NCI-H2196 (cell line): Measurements from ENCODE around the gene APELA.
"Not testable (repeated sequence)": the region's sequence is repeated elsewhere in the genome, so short reads cannot be mapped to it uniquely, and the experiment has no call there.

ENCODE experiments used
- DNase-seq: peaks from one replicate; lab custom pipeline; 2025; ENCODE audit not compliant: unreplicated experiment; lab: John Stamatoyannopoulos, UW

The APELA gene

GRCh38 chr4:164924670-164925238 lies 47.8 kb downstream of the APELA start:
- no peak for DNase-seq

GRCh38 chr4:164926301-164926700 lies 49.3 kb downstream of the APELA start:
- no peak for DNase-seq

GRCh38 chr4:164927101-164927500 lies 50.1 kb downstream of the APELA start:
- DNase-seq = not testable (repeated sequence)

GRCh38 chr4:164930647-164931046 lies 53.7 kb downstream of the APELA start:
- DNase-seq = no peak

GRCh38 chr4:164931551-164932324 lies 54.8 kb downstream of the APELA start:
- no peak for DNase-seq

- DNase-seq = no peak
These were observed 56.3 kb downstream of the APELA start for GRCh38 chr4:164933244-164933643.

- DNase-seq = no peak
These were observed 58.4 kb downstream of the APELA start for GRCh38 chr4:164935363-164935762.

- not testable (repeated sequence) for DNase-seq
These were observed 59.1 kb downstream of the APELA start for GRCh38 chr4:164935865-164936606.

- no peak for DNase-seq
These were observed 60.7 kb downstream of the APELA start for GRCh38 chr4:164937576-164938270.

GRCh38 chr4:164943192-164943591 lies 66.2 kb downstream of the APELA start:
- no peak for DNase-seq

GRCh38 chr4:164945146-164945545 lies 68.2 kb downstream of the APELA start:
- DNase-seq = no peak

- no peak for DNase-seq
These were observed 69.8 kb downstream of the APELA start for GRCh38 chr4:164946810-164947209.
